K562 (cell line): ENCODE results near the gene CBR4. TPM values are rescaled to one million over a fixed set of nuclear protein-coding genes. Genes with fewer than 3 reads are reported as not detected.

Experiments
- ATAC-seq: fragments of 200-7000 bp; cut with Tn5 transposase; 3 replicates; pipeline ENCODE4 v1.9.1; 2020; ENCODE audit warnings: moderate library complexity
- BruUV-seq: library from RNA; stranded (reverse); fragments of 400-500 nt; replicated peaks from 2 replicates; lab custom pipeline; 2021; lab: Mats Ljungman, UMichigan
- CTCF ChIA-PET: fragments of 300-600 bp; formaldehyde crosslinking; extraction: SDS; loops from one replicate; lab custom pipeline; 2021; ENCODE audit warnings: low intra/inter-chr PET ratio; lab: Yijun Ruan, JAX
- POLR2A ChIA-PET: fragments of 300-600, 350-650 bp; sonication (Branson Sonifier 250); formaldehyde crosslinking; extraction: SDS; loops from one replicate; lab custom pipeline; 2021; ENCODE audit warnings: antibody characterized with exemption, inconsistent platforms; lab: Yijun Ruan, JAX
- DNase-seq, 4 experiments: peaks; one replicate each; pipeline versions ENCODE4 v3.0.0 to v3.0.0-alpha.2; 2011 to 2018; ENCODE audit warnings: low spot score in 3 of 4, mixed read lengths in 3 of 4; ENCODE audit errors: extremely low read depth in 1 of 4
- FAIRE-seq: peaks from 2 replicates; lab custom pipeline; 2011; peaks lifted over from hg19 to GRCh38; lab: Jason Lieb, UNC
- H2AFZ ChIP-seq: 2 replicates; pipeline ENCODE4 v1.6.0; 2011; ENCODE audit warnings: low read depth, low read length, control low read depth, inconsistent platforms
- H3K27ac ChIP-seq: fragments of 200-600 bp; 3 replicates; pipeline ENCODE4 v1.8.0; 2011; ENCODE audit warnings: low read depth, mild to moderate bottlenecking, control low read depth, inconsistent platforms, low read length, moderate library complexity, mixed read lengths; ENCODE audit errors: extremely low read depth
- H3K27me3 ChIP-seq, 2 experiments: fragments of 300-600 bp in 1 of 2; 2 replicates in 1 of 2; 3 replicates in 1 of 2; pipeline versions ENCODE4 v1.6.0 to v1.8.0; 2011; ENCODE audit warnings: inconsistent platforms in 2 of 2, low read length in 2 of 2, mild to moderate bottlenecking in 1 of 2, mixed read lengths in 1 of 2, moderate library complexity in 1 of 2; ENCODE audit not compliant: control insufficient read depth in 2 of 2, insufficient read depth in 2 of 2
- H3K36me3 ChIP-seq: fragments of 300-600 bp; 3 replicates; pipeline ENCODE4 v1.8.0; 2011; ENCODE audit warnings: mild to moderate bottlenecking, low read length, inconsistent platforms; ENCODE audit not compliant: control insufficient read depth, insufficient read depth
- H3K4me1 ChIP-seq, 2 experiments: fragments of 200-600 bp in 1 of 2; replicated peaks in 1 of 2; 2 replicates in 1 of 2; 3 replicates in 1 of 2; pipeline versions ENCODE4 v1.5.1 to v1.8.0; 2011; ENCODE audit warnings: inconsistent platforms in 2 of 2, low read length in 2 of 2, mild to moderate bottlenecking in 1 of 2, mixed read lengths in 1 of 2, moderate library complexity in 1 of 2; ENCODE audit not compliant: control insufficient read depth in 2 of 2, insufficient read depth in 2 of 2
- H3K4me2 ChIP-seq: 2 replicates; pipeline ENCODE4 v1.6.1; 2011; ENCODE audit warnings: low read length, control low read depth, inconsistent platforms, mixed read lengths; ENCODE audit not compliant: insufficient read depth
- H3K4me3 ChIP-seq: fragments of 200-600 bp; sonication (generic), shearing (Covaris generic); 2 replicates; pipeline ENCODE4 v1.5.1; 2016; ENCODE audit warnings: control low read depth, inconsistent platforms
- H3K79me2 ChIP-seq: fragments of 200-600 bp; 3 replicates; pipeline ENCODE4 v1.8.0; 2011; ENCODE audit warnings: low read length, inconsistent platforms; ENCODE audit not compliant: control insufficient read depth, insufficient read depth
- H3K9ac ChIP-seq, 2 experiments: 2 replicates each; pipeline versions ENCODE4 v1.6.0 to v1.6.1; 2011; ENCODE audit warnings: low read depth in 2 of 2, low read length in 2 of 2, control low read depth in 1 of 2, inconsistent platforms in 1 of 2, mild to moderate bottlenecking in 1 of 2, mixed read lengths in 1 of 2; ENCODE audit not compliant: insufficient read depth in 1 of 2
- H3K9me1 ChIP-seq: one replicate; pipeline ENCODE4 v1.6.0; 2011; ENCODE audit warnings: inconsistent platforms, mild to moderate bottlenecking, low read length, moderate library complexity; ENCODE audit not compliant: control insufficient read depth, insufficient read depth
- H3K9me3 ChIP-seq: replicated peaks from 2 replicates; pipeline ENCODE4 v1.5.1; 2011; ENCODE audit warnings: low read depth, low read length, inconsistent platforms; ENCODE audit not compliant: control insufficient read depth, insufficient read depth
- H4K20me1 ChIP-seq: replicated peaks from 2 replicates; pipeline ENCODE4 v1.6.1; 2011; ENCODE audit warnings: low read length, inconsistent platforms, mixed read lengths; ENCODE audit not compliant: control insufficient read depth, insufficient read depth
- ARID1B ChIP-seq: fragments of 450-650 bp; IDR thresholded peaks from 2 replicates; pipeline ENCODE4 v1.6.1; 2016; ENCODE audit warnings: antibody characterized with exemption, mild to moderate bottlenecking, inconsistent platforms
- BDP1 ChIP-seq: IDR thresholded peaks from 3 replicates; pipeline ENCODE4 v1.6.1; 2011; ENCODE audit not compliant: insufficient read length, insufficient read depth
- ESRRA ChIP-seq: fragments of 450-650 bp; IDR thresholded peaks from 2 replicates; pipeline ENCODE4 v1.6.1; 2014; ENCODE audit warnings: low read depth, mild to moderate bottlenecking, moderate library complexity, borderline replicate concordance
- NFRKB ChIP-seq: fragments of 450-650 bp; IDR thresholded peaks from 2 replicates; pipeline ENCODE4 v1.6.1; 2016; ENCODE audit warnings: low read depth
- RFX1 ChIP-seq: fragments of 450-650 bp; IDR thresholded peaks from 2 replicates; pipeline ENCODE4 v1.6.1; 2016; ENCODE audit warnings: mild to moderate bottlenecking, moderate library complexity
- STAT5B ChIP-seq: fragments of 250-450 bp; sonication (Bioruptor Pico); IDR thresholded peaks from 2 replicates; pipeline ENCODE4 v1.8.0; 2021; ENCODE audit warnings: mild to moderate bottlenecking, inconsistent platforms
- TBL1XR1 ChIP-seq, 2 experiments: IDR thresholded peaks; 2 replicates each; pipeline ENCODE4 v1.6.1; 2012; ENCODE audit warnings: improper control_type of control experiment in 2 of 2, low read length in 2 of 2, mild to moderate bottlenecking in 1 of 2
- U2AF1 ChIP-seq: fragments of 200-400 bp; formaldehyde crosslinking; optimal IDR thresholded peaks from 2 replicates; pipeline ENCODE3; 2017; ENCODE audit warnings: mild to moderate bottlenecking, low read depth, low read length, moderate library complexity
- XRCC5 ChIP-seq: fragments of 200-400 bp; formaldehyde crosslinking; IDR thresholded peaks from 2 replicates; pipeline ENCODE4 v1.6.1; 2017; ENCODE audit warnings: low read depth, mild to moderate bottlenecking, low read length
- ZBED1 ChIP-seq: IDR thresholded peaks from 2 replicates; pipeline ENCODE4 v1.6.1; 2014
- ZNF347 ChIP-seq: fragments of 450-650 bp; formaldehyde crosslinking; IDR thresholded peaks from 2 replicates; pipeline ENCODE4 v1.4.0; 2020; ENCODE audit warnings: low read depth, mild to moderate bottlenecking, moderate library complexity
- ZNF408 ChIP-seq: fragments of 250-450 bp; sonication (Bioruptor Pico); IDR thresholded peaks from 2 replicates; pipeline ENCODE4 v1.4.0; 2020; ENCODE audit warnings: low read depth, mild to moderate bottlenecking, moderate library complexity
- ZNF436 ChIP-seq: fragments of 250-450, 450-650 bp; sonication (Bioruptor Pico); formaldehyde crosslinking; IDR thresholded peaks from 2 replicates; pipeline ENCODE4 v1.7.0; 2020; ENCODE audit warnings: mild to moderate bottlenecking
- ZNF644 ChIP-seq: fragments of 200-800 bp; sonication (Bioruptor generic); IDR thresholded peaks from 2 replicates; pipeline ENCODE4 v1.6.1; 2016; ENCODE audit warnings: low read depth, missing genetic modification characterization, missing compliant biosample characterization
- ZNF668 ChIP-seq: fragments of 250-450 bp; sonication (Bioruptor Pico); IDR thresholded peaks from 2 replicates; pipeline ENCODE4 v1.8.0; 2022; ENCODE audit warnings: mild to moderate bottlenecking, inconsistent platforms
- ZNF778 ChIP-seq: fragments of 450-650 bp; formaldehyde crosslinking; IDR thresholded peaks from 2 replicates; pipeline ENCODE4 v1.4.0; 2020; ENCODE audit warnings: mild to moderate bottlenecking, moderate library complexity
- WGBS: fragments of 100-300 bp; shearing (Covaris generic); methylation state at CpG from one replicate; pipeline ENCODE4 v1.1.6; 2016; ENCODE audit warnings: low coverage, mixed read lengths; ENCODE audit not compliant: insufficient coverage; ENCODE audit errors: missing lambda C conversion rate; 5-methylcytosine and 5-hydroxymethylcytosine counted together
- in situ Hi-C: fragments of 300-500 bp; cut with MboI; formaldehyde crosslinking; loops from 4 replicates; pipeline ENCODE4 v1.15.0; 2018; ENCODE audit warnings: inconsistent platforms, mixed read lengths
- intact Hi-C: fragments of 100-400 bp; cut with micrococcal nuclease; formaldehyde crosslinking; loops from 2 replicates; pipeline ENCODE4 v1.14.2; 2022
- polyA plus RNA-seq, 8 experiments: library from polyadenylated mRNA; depleted of rRNA in 4 of 8; stranded (reverse) in 5 of 8; unstranded in 3 of 8; fragments of >200 nt; fragmentation: Nextera tagmentation in 2 of 8; fragmentation: Illumina TruSeq in 1 of 8; extraction: Ambion mirVana in 2 of 8; extraction: Trizol in 1 of 8; gene quantifications; 2 replicates each; pipeline versions ENCODE4 v1.2.1 to v1.2.3, GENCODE V29; 2011 to 2014; ENCODE audit warnings: inconsistent platforms in 1 of 8, missing spikeins in 1 of 8
- total RNA-seq, 7 experiments: library from RNA; depleted of rRNA in 6 of 7; stranded (reverse); fragments of >200 nt in 6 of 7; fragmentation: Illumina TruSeq in 2 of 7; extraction: Trizol in 2 of 7; gene quantifications; 2 replicates each; pipeline versions ENCODE4 v1.2.1 to v1.2.3, GENCODE V29; 2011 to 2021; ENCODE audit warnings: low replicate concordance in 1 of 7
- TF ChIP-seq, protein P1 (sequence below), 2 experiments: fragments of 450-650 bp; conservative IDR thresholded peaks; 2 replicates each; pipeline ENCODE4 v1.6.1; 2017; ENCODE audit warnings: mild to moderate bottlenecking in 2 of 2, moderate library complexity in 2 of 2
- TF ChIP-seq, protein P2 (sequence below): sonication (generic); formaldehyde crosslinking; IDR thresholded peaks from 2 replicates; pipeline ENCODE4 v1.8.1; 2023; ENCODE audit warnings: mild to moderate bottlenecking, missing genetic modification reagents
- TF ChIP-seq, protein P3 (sequence below): IDR thresholded peaks from 2 replicates; pipeline ENCODE4 v1.6.1; 2011; ENCODE audit not compliant: insufficient read length; ENCODE audit errors: extremely low read depth

CBR4 gene
- total and polyA plus RNA-seq, 9 of the 15 experiments (the other 6 are each of a cell fraction or from before 2014, with no cell fraction given), result 12.1 to 26.4 (median 18.6) TPM

DNA sequence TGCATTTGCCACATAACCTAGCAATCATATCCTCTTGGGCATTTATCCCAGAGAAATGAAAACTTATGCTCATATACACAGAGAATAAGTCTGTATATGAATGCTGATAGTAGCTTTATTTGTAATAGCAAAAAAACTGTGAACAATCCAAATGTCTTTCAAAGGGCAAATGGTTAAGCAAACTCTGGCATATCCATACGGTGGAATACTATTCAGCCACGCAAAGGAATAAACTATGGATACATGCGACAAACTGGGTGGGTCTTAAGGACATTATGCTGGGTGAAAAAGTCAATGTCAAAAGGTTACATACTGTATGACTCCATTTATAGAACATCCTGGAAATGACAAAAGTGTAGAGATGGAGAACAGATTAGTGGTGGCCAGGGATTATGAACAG lies 17.6 kb upstream of the CBR4 start:
- Histone ChIP-seq H3K79me2 (no peaks in the 10 kb centered on the region), H3K36me3 (no peaks in the 10 kb centered on the region), H3K9ac (no peak overlapping the region), H3K4me3 (no peak overlapping the region), H3K9me3 (no peaks in the 10 kb centered on the region), H4K20me1 (no peaks in the 10 kb centered on the region; the same call in 1 of the 2 replicates), H3K4me1 (peaks cover 0 to 4% of the 10 kb centered on the region in 2 experiments; a peak in 1 of 5 replicates), H3K27ac (no peak overlapping the region), H3K9me1 (no peaks in the 10 kb centered on the region), H3K27me3 (peaks cover 3 to 4% of the 10 kb centered on the region in 2 experiments; a peak in 2 of 5 replicates), H3K4me2 (no peak overlapping the region), H2AFZ (no peak overlapping the region)
- FAIRE-seq, result no peak
- no peak for DNase-seq
- no TSS peak for BruUV-seq
- WGBS, result 48% methylated on average over 3 of the region's 3 CpGs
- intact Hi-C loops (loop anchor here (10.0 kb wide), 3 partner anchors 287 to 767 kb away; no protein-coding TSS in a partner anchor), in situ Hi-C loops (no loop called here)
- ATAC-seq, result no peak
- CTCF ChIA-PET, result no interaction called here
- TF ChIP-seq STAT5B (CRISPR knock-in tag) (no peak), ZNF668 (CRISPR knock-in tag) (no peak), ZNF347 (CRISPR knock-in tag) (no peak), BDP1 (no peak), U2AF1 (no peak), RFX1 (no peak), NFRKB (no peak), ZNF436 (CRISPR knock-in tag) (no peak), ZNF644 (tag) (no peak), TBL1XR1 (IDR thresholded peaks at IDR 0.05; ENCODE audit: low read length in 2 of 2) (no peak), ESRRA (no peak), ZNF778 (CRISPR knock-in tag) (no peak), ARID1B (no peak), ZBED1 (no peak), XRCC5 (no peak), ZNF408 (no peak)
- TF ChIP-seq, protein P1, sequence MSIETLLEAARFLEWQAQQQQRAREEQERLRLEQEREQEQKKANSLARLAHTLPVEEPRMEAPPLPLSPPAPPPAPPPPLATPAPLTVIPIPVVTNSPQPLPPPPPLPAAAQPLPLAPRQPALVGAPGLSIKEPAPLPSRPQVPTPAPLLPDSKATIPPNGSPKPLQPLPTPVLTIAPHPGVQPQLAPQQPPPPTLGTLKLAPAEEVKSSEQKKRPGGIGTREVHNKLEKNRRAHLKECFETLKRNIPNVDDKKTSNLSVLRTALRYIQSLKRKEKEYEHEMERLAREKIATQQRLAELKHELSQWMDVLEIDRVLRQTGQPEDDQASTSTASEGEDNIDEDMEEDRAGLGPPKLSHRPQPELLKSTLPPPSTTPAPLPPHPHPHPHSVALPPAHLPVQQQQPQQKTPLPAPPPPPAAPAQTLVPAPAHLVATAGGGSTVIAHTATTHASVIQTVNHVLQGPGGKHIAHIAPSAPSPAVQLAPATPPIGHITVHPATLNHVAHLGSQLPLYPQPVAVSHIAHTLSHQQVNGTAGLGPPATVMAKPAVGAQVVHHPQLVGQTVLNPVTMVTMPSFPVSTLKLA (conservative IDR thresholded peaks at IDR 0.05), result no peak
- TF ChIP-seq, protein P2, sequence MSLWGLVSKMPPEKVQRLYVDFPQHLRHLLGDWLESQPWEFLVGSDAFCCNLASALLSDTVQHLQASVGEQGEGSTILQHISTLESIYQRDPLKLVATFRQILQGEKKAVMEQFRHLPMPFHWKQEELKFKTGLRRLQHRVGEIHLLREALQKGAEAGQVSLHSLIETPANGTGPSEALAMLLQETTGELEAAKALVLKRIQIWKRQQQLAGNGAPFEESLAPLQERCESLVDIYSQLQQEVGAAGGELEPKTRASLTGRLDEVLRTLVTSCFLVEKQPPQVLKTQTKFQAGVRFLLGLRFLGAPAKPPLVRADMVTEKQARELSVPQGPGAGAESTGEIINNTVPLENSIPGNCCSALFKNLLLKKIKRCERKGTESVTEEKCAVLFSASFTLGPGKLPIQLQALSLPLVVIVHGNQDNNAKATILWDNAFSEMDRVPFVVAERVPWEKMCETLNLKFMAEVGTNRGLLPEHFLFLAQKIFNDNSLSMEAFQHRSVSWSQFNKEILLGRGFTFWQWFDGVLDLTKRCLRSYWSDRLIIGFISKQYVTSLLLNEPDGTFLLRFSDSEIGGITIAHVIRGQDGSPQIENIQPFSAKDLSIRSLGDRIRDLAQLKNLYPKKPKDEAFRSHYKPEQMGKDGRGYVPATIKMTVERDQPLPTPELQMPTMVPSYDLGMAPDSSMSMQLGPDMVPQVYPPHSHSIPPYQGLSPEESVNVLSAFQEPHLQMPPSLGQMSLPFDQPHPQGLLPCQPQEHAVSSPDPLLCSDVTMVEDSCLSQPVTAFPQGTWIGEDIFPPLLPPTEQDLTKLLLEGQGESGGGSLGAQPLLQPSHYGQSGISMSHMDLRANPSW, result no peak
- TF ChIP-seq, protein P3, sequence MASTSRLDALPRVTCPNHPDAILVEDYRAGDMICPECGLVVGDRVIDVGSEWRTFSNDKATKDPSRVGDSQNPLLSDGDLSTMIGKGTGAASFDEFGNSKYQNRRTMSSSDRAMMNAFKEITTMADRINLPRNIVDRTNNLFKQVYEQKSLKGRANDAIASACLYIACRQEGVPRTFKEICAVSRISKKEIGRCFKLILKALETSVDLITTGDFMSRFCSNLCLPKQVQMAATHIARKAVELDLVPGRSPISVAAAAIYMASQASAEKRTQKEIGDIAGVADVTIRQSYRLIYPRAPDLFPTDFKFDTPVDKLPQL, result no peak
- POLR2A ChIA-PET, result interaction anchor here (0.6 kb wide), 1 partner anchor 265 kb away, joined by 3 read pairs; no protein-coding TSS in a partner anchor
